Measurements from ENCODE around the gene CHST2.
"Not testable (repeated sequence)": the region's sequence is repeated elsewhere in the genome, so short reads cannot be mapped to it uniquely, and the experiment has no call there.

Gene CHST2

DNA sequence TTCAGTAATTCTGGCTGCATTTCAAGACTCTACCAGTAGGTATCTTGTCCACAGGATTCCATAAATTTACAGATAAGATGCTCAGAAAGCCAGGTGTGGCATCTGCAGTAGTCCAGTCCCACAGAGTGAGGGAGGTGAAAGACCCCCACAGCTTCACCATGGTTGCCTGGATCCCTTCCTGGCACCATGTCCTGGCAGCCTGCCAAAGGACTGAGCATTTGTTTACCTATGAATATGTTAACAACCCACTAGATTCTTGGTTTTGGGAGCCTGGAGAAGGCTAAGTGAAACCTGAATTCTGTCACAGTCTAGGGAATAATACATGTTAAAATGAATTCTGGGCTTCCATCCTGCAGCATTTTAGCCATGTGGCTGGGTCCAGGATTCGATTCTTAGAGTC lies 14.9 kb downstream of the CHST2 start:
- DNase-seq (ENCODE audit: low read depth in 3 of 3): no peak

DNA sequence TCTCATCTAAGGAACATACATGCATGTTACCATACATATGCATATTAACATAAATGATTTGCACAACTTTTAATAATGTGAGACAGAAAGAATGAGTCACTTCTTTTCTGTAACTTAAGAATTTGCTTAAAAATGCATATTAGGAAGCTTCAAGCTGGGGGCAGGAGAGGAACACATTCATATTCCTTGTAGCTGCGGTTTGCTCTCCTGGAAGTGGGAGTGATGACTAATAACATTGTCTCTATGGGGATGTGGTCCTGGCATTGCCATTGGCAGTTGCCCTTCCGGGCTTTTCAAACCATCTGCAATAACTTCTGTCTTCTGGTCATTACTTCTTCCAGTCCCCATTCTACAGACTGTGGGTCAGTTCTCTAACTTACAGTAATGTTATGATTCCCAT lies 15.6 kb downstream of the CHST2 start:
- DNase-seq (ENCODE audit: low read depth in 3 of 3): no peak

DNA sequence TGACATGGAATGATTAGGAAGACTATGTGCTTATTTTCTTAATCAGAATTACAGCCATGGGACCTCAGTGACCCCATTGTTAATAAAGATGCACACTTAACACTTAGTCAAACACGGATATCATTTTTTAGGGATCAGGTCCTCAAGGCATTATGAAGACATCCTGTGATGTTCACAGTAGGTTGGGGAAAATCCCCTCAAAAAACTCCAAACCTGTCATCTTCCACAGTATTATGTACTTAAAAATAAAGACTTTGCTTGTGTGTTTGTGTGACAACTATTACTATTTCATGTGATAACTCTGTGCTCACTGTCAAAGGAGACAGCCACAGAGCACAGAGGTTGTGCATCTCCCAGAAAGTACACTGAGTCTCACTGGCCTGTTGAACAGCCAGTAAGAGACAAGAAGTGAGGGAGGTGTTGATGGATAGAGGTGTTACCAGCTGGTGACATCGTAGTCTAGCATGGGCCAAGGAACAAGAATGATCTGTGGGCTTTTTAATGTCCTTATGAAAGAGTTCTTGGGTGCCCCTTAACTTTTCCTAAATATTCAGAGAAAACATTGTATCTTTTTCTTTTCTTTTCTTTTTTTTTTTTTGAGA lies 18.0 kb downstream of the CHST2 start:
- no peak for DNase-seq (ENCODE audit: low read depth in 3 of 3)

- DNase-seq (ENCODE audit: low read depth in 3 of 3): no peak
Observed at GRCh38 chr3:143138953-143139352, 19.4 kb downstream of the CHST2 start.

- DNase-seq (ENCODE audit: low read depth in 3 of 3): no peak
Observed at GRCh38 chr3:143139762-143140161, 20.2 kb downstream of the CHST2 start.

- DNase-seq (ENCODE audit: low read depth in 3 of 3): no peak
Observed at GRCh38 chr3:143140550-143140949, 21.0 kb downstream of the CHST2 start.

GRCh38 chr3:143142354-143142753 lies 22.8 kb downstream of the CHST2 start:
- no peak for DNase-seq (ENCODE audit: low read depth in 3 of 3)

DNA sequence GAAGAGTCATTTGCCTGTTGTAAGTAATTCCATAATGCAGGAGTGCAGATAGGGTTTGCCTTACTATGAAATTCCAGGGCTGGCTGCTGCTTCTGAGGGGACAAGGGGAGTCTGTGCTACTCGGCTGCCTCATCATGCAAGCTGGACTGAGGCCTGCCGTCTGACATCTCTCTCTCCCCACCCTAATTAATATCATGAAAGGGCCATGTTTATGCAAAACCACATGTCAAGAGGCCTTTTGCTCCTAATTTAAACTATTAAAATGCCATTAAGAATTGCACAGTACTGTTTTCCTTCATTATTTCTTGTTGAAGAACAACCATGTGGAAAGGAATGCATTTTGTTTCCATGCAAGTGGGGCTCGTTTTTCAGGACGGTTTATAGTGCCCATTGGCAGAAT lies 26.3 kb downstream of the CHST2 start:
- no peak for DNase-seq (ENCODE audit: low read depth in 3 of 3)

- DNase-seq (ENCODE audit: low read depth in 3 of 3): no peak
Observed at GRCh38 chr3:143146486-143147274, 27.1 kb downstream of the CHST2 start.

DNA sequence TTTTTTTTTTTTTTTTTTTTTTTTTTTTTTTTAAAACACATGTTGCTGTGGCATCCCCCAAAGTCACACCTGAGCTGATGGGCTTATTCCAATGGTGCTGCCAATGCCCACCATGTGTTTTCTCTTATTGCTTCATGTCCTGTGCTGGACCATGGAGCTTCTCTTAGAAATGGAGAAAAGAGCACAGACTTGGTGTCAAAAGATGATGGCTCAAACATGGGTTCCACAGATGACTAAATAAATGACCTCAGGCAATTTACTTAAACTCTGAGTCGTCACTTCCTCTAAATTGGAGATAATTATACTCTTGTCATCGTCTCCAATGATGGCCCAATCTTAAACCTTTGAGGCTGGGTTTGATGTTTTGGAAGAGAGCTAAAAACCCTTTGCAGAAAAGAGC lies 28.1 kb downstream of the CHST2 start:
- no peak for DNase-seq (ENCODE audit: low read depth in 3 of 3)

DNA sequence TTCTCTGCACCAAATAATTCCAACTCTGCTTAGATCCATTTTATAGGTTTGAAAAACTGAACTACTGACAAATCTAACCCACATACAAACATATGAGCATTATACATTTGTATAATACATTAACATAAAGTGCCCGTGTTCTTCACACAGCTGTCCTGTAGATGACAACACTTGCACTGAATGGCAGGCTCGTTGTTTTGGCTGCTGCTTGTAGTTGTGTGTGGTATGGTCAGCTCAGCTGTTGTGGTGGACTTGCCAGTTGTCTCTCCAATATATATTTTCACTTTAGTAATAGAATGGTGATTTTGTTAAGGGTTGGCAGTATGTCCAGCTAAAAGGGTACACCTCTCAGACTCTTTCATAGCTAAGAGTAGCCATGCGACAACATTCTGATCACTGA lies 30.5 kb downstream of the CHST2 start:
- DNase-seq (ENCODE audit: low read depth in 3 of 3): no peak

GRCh38 chr3:143151004-143151731 lies 31.6 kb downstream of the CHST2 start:
- DNase-seq (ENCODE audit: low read depth in 3 of 3): no peak

DNA sequence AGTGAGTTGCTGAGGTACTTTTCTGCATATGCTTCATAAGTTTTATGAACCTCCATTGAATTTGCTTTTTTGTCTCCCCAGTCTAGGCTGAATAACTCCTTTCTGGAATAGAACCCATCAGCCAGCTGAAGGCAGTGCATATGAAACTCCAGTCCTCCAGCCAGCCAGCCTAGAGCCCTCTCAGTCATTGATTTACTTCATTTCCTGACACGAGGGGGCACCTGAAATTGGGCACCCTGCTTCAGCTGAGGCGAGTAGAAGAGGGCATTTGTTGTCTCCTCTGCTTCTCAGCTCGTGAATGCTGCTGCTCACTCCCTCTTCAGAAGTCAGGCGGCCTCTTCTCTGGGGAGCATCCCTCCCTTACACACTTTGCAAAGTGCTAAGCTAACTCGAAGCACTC lies 32.5 kb downstream of the CHST2 start:
- DNase-seq (ENCODE audit: low read depth in 3 of 3): no peak

DNA sequence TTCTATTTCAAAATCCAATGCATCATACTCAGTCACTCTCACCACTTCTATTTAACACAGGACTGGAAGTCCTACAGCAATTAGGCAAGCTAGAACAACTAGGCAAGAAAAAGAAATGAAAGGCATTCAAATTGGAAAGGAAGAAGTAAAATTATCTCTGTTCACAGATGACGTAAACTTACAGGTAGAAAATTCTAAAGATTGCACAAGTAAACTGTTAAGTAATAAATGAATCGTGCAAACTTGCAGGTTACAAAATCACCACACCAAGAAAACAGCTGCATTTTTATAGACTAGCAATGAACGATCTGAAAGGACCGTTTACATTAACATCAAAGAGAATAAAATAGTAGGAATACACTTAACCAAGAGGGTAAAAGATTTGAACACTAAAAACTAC lies 36.2 kb downstream of the CHST2 start:
- no peak for DNase-seq (ENCODE audit: low read depth in 3 of 3)

- DNase-seq (ENCODE audit: low read depth in 3 of 3): no peak
Observed at GRCh38 chr3:143158014-143158988, 38.7 kb downstream of the CHST2 start.

- DNase-seq (ENCODE audit: low read depth in 3 of 3): no peak
Observed at GRCh38 chr3:143160437-143160836, 40.9 kb downstream of the CHST2 start.

DNA sequence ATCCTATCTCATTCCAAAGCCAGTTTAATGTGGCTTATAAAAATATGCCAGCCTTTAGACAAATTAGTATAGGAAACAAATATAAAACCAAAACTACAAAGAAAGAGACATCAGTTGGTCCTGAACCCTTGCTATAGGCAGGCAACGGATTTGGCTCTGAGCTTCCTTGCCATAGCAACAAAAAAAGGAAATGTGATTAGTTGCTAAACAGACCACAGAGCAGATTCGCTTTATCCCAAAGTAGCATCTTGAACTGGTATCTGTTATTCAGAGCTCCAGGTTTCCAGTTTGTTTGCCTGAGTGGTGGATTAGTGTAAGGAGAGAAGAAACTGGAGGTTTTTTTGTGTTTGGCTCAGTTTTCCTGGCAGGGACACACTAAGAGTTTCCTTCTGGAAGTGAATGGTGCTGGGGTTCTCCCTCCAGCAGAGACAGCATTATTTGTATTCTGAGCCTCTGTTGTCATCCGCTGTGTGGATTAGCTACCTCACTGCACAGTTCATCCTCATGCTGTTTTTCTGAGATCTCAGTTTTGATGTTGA lies 44.1 kb downstream of the CHST2 start:
- DNase-seq (ENCODE audit: low read depth in 3 of 3): no peak

- no peak for DNase-seq (ENCODE audit: low read depth in 3 of 3)
Observed at GRCh38 chr3:143165211-143165610, 45.6 kb downstream of the CHST2 start.

DNA sequence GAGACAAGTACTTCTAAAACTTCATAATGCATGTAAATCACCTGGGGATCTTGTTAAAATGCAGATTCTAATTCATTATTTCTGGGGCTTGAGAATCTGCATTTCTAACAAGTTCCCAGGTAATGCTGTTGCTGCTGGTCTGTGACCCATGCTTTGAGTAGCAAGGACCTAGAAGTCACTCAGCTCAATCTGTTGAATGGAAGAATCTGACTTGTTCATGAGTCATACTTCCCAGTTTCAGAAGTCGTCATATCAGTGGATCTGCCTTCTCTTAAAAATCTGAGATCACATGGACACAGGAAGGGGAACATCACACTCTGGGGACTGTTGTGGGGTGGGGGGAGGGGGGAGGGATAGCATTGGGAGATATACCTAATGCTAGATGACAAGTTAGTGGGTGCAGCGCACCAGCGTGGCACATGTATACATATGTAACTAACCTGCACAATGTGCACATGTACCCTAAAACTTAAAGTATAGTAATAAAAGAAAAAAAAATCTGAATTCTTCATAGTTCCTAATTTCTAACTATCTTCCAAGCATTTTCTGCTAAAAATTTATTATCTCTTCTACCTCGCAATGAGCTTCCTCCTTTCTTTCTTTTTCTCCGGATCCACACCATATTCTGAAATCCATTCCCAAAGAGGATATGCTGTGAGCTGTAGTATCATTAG lies 46.2 kb downstream of the CHST2 start:
- not testable (repeated sequence) for DNase-seq (ENCODE audit: low read depth in 3 of 3)

DNA sequence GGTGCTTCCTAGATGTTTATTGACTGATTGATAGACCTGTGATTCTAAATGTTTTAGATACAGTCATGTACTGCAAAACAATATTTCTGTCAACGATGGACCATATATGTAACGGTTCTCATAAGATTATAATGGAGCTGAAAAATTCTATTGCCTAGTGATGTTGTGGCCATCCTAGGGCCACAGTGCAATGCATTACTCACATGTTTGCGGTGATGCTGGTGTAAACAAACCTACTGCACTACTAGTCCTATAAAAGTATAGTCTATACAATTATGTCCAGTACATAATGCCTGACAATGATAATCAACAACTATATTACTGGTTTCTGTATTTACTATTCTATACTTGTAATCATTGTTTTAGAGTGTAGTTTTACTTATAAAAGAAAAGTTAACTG lies 46.8 kb downstream of the CHST2 start:
- no peak for DNase-seq (ENCODE audit: low read depth in 3 of 3)
